GM21447 (cell line): ENCODE results near the gene OOSP4A.
"Not testable (repeated sequence)": the region's sequence is repeated elsewhere in the genome, so short reads cannot be mapped to it uniquely, and the experiment has no call there.

Experiments used
- ATAC-seq: cut with Tn5 transposase; IDR thresholded peaks from one replicate; pipeline ENCODE4 v1.9.1; 2021; ENCODE audit not compliant: unreplicated experiment

The OOSP4A gene

GRCh38 chr11:59973097-59973496, 9.3 kb downstream of the OOSP4A start:
- ATAC-seq = no peak

- ATAC-seq = no peak
These were observed 17.4 kb downstream of the OOSP4A start for GRCh38 chr11:59981106-59981770.

- not testable (repeated sequence) for ATAC-seq
These were observed 18.2 kb downstream of the OOSP4A start for GRCh38 chr11:59982037-59982436.

- no peak for ATAC-seq
These were observed 19.4 kb downstream of the OOSP4A start for GRCh38 chr11:59983212-59983611.

- no peak for ATAC-seq
These were observed 20.5 kb downstream of the OOSP4A start for GRCh38 chr11:59984368-59984767.

- no peak for ATAC-seq
These were observed 26.6 kb downstream of the OOSP4A start for GRCh38 chr11:59990421-59990820.

- ATAC-seq = no peak
These were observed 28.6 kb downstream of the OOSP4A start for GRCh38 chr11:59992425-59992824.

GRCh38 chr11:59997800-59998199, 34.0 kb downstream of the OOSP4A start:
- no peak for ATAC-seq

- ATAC-seq = no peak
These were observed 35.9 kb downstream of the OOSP4A start for GRCh38 chr11:59999691-60000090.

GRCh38 chr11:60003729-60004128, 39.9 kb downstream of the OOSP4A start:
- ATAC-seq = no peak

GRCh38 chr11:60005360-60005759, 41.5 kb downstream of the OOSP4A start:
- no peak for ATAC-seq

GRCh38 chr11:60016881-60017280, 53.0 kb downstream of the OOSP4A start, which contains the start of gene OOSP4B:
Gene OOSP4B, plus strand, starts transcription at chr11:60017181.
- no peak for ATAC-seq

GRCh38 chr11:60018058-60018457, 54.2 kb downstream of the OOSP4A start:
- no peak for ATAC-seq
